GM12878 (cell line): Measurements from ENCODE around the gene ATP5PO. TPM values are rescaled to one million over a fixed set of nuclear protein-coding genes. Genes with fewer than 3 reads are reported as not detected.

ENCODE experiments used
- ATAC-seq: fragments of 200-7000 bp; cut with Tn5 transposase; 3 replicates; pipeline ENCODE4 v1.9.1; 2020; ENCODE audit warnings: mild to moderate bottlenecking, moderate library complexity
- BruUV-seq: library from RNA; stranded (reverse); fragments of 400-500 nt; replicated peaks from 2 replicates; lab custom pipeline; 2021; lab: Mats Ljungman, UMichigan
- CTCF ChIA-PET: fragments of 300-600 bp; sonication (Branson Sonifier 250); formaldehyde crosslinking; extraction: SDS; loops from one replicate; lab custom pipeline; 2021; ENCODE audit warnings: inconsistent platforms; lab: Yijun Ruan, JAX
- POLR2A ChIA-PET: fragments of 350-600 bp; formaldehyde crosslinking; extraction: SDS; loops from one replicate; lab custom pipeline; 2021; ENCODE audit warnings: inconsistent platforms; lab: Charles Lee
- RAD21 ChIA-PET: fragments of 300-600 bp; sonication (Branson Sonifier 250); formaldehyde crosslinking; loops from one replicate; lab custom pipeline; 2023; ENCODE audit warnings: antibody characterized with exemption; ENCODE audit not compliant: unreplicated experiment; lab: Charles Lee
- SMC1A ChIA-PET: fragments of 300-600 bp; sonication (Branson Sonifier 250); formaldehyde crosslinking; loops from one replicate; lab custom pipeline; 2023; ENCODE audit not compliant: unreplicated experiment, uncharacterized antibody; lab: Charles Lee
- DNase-seq: peaks from one replicate; pipeline ENCODE4 v3.0.0-alpha.2; 2011; ENCODE audit warnings: low read depth, low spot score
- FAIRE-seq: peaks from 3 replicates; lab custom pipeline; 2011; peaks lifted over from hg19 to GRCh38; lab: Jason Lieb, UNC
- H2AFZ ChIP-seq: 2 replicates; pipeline ENCODE4 v1.6.0; 2011; ENCODE audit warnings: low read depth, low read length, control low read depth; ENCODE audit not compliant: control insufficient read depth
- H3K27ac ChIP-seq: 2 replicates; pipeline ENCODE4 v1.5.1; 2011; ENCODE audit warnings: control low read depth; ENCODE audit not compliant: control insufficient read depth, insufficient read depth
- H3K27me3 ChIP-seq, 2 experiments: replicated peaks in 1 of 2; 2 replicates each; pipeline versions ENCODE4 v1.6.0 to v1.6.1; 2011; ENCODE audit warnings: low read length in 1 of 2; ENCODE audit not compliant: control insufficient read depth in 2 of 2, insufficient read depth in 2 of 2
- H3K36me3 ChIP-seq, 2 experiments: 2 replicates each; pipeline ENCODE4 v1.5.1; 2011; ENCODE audit warnings: low read length in 1 of 2; ENCODE audit not compliant: control insufficient read depth in 2 of 2, insufficient read depth in 2 of 2
- H3K4me1 ChIP-seq: 2 replicates; pipeline ENCODE4 v1.6.1; 2011; ENCODE audit warnings: mild to moderate bottlenecking, low read length, moderate library complexity, mixed read lengths; ENCODE audit not compliant: control insufficient read depth, insufficient read depth
- H3K4me2 ChIP-seq: 2 replicates; pipeline ENCODE4 v1.6.0; 2011; ENCODE audit warnings: control low read depth; ENCODE audit not compliant: control insufficient read depth, insufficient read depth
- H3K4me3 ChIP-seq: fragments of 200-600 bp; sonication (generic); 2 replicates; pipeline ENCODE4 v1.5.1; 2016
- H3K79me2 ChIP-seq: 2 replicates; pipeline ENCODE4 v1.6.0; 2011; ENCODE audit warnings: low read length; ENCODE audit not compliant: control insufficient read depth, insufficient read depth
- H3K9ac ChIP-seq: 2 replicates; pipeline ENCODE4 v1.8.0; 2011; ENCODE audit warnings: low read length, control low read depth, mixed read lengths; ENCODE audit not compliant: control insufficient read depth, insufficient read depth
- H3K9me3 ChIP-seq: replicated peaks from 3 replicates; pipeline ENCODE4 v1.5.1; 2011; ENCODE audit warnings: mild to moderate bottlenecking, low read length; ENCODE audit not compliant: control insufficient read depth, insufficient read depth
- H4K20me1 ChIP-seq: 2 replicates; pipeline ENCODE4 v1.6.0; 2011; ENCODE audit not compliant: control insufficient read depth, insufficient read depth
- BCLAF1 ChIP-seq: fragments of 450-650 bp; IDR thresholded peaks from 2 replicates; pipeline ENCODE4 v1.6.1; 2017; ENCODE audit warnings: antibody characterized with exemption, mild to moderate bottlenecking, moderate library complexity
- BRCA1 ChIP-seq: IDR thresholded peaks from 2 replicates; pipeline ENCODE4 v1.6.1; 2011; ENCODE audit warnings: low read depth, low read length, improper control_type of control experiment
- CBX3 ChIP-seq: fragments of 200-600 bp; sonication (generic); IDR thresholded peaks from 2 replicates; pipeline ENCODE4 v1.6.1; 2016; ENCODE audit warnings: low read depth, borderline replicate concordance
- CHD1 ChIP-seq: IDR thresholded peaks from 2 replicates; pipeline ENCODE4 v1.6.1; 2012; ENCODE audit warnings: low read depth, low read length, improper control_type of control experiment
- DPF2 ChIP-seq: fragments of 450-650 bp; IDR thresholded peaks from 2 replicates; pipeline ENCODE4 v1.6.1; 2017; ENCODE audit warnings: mild to moderate bottlenecking
- EGR1 ChIP-seq, 2 experiments: IDR thresholded peaks; 1 replicate in 1 of 2; 2 replicates in 1 of 2; pipeline ENCODE4 v1.6.1; 2011 to 2012; ENCODE audit warnings: low read depth in 2 of 2, low read length in 2 of 2, borderline replicate concordance in 1 of 2, mild to moderate bottlenecking in 1 of 2, moderate library complexity in 1 of 2
- IKZF2 ChIP-seq, 2 experiments: fragments of 450-650 bp; IDR thresholded peaks; 2 replicates each; pipeline ENCODE4 v1.6.1; 2017; ENCODE audit warnings: mild to moderate bottlenecking in 2 of 2, moderate library complexity in 2 of 2
- KDM1A ChIP-seq: fragments of 200-600 bp; sonication (generic); IDR thresholded peaks from 2 replicates; pipeline ENCODE4 v1.6.1; 2016; ENCODE audit warnings: borderline replicate concordance
- MAX ChIP-seq: IDR thresholded peaks from 2 replicates; pipeline ENCODE4 v1.6.1; 2012; ENCODE audit warnings: low read depth, low read length, improper control_type of control experiment
- MTA3 ChIP-seq: IDR thresholded peaks from 2 replicates; pipeline ENCODE4 v1.6.1; 2012; ENCODE audit warnings: low read length, inconsistent platforms, borderline replicate concordance
- NBN ChIP-seq: fragments of 450-650 bp; IDR thresholded peaks from 2 replicates; pipeline ENCODE4 v1.6.1; 2016
- RUNX3 ChIP-seq: IDR thresholded peaks from 2 replicates; pipeline ENCODE4 v1.6.1; 2012; ENCODE audit warnings: low read length, inconsistent platforms
- SMARCA5 ChIP-seq: fragments of 450-650 bp; IDR thresholded peaks from 2 replicates; pipeline ENCODE4 v1.6.1; 2017; ENCODE audit warnings: mild to moderate bottlenecking
- WRNIP1 ChIP-seq: IDR thresholded peaks from 2 replicates; pipeline ENCODE4 v1.6.1; 2011; ENCODE audit warnings: low read depth, low read length, improper control_type of control experiment, borderline replicate concordance
- YBX1 ChIP-seq: fragments of 450-650 bp; IDR thresholded peaks from 2 replicates; pipeline ENCODE4 v1.6.1; 2016; ENCODE audit warnings: antibody characterized with exemption
- ZNF274 ChIP-seq: IDR thresholded peaks from one replicate; pipeline ENCODE4 v1.8.0; 2011; ENCODE audit not compliant: insufficient read length, insufficient read depth
- ZNF622 ChIP-seq: fragments of 450-650 bp; IDR thresholded peaks from 2 replicates; pipeline ENCODE4 v1.6.1; 2017; ENCODE audit warnings: mild to moderate bottlenecking, inconsistent platforms
- WGBS: methylation state at CpG from one replicate; pipeline ENCODE4 v1.1.6; 2016; ENCODE audit warnings: low lambda C conversion rate; ENCODE audit not compliant: insufficient replicate concordance, insufficient coverage; ENCODE audit errors: missing lambda C conversion rate; 5-methylcytosine and 5-hydroxymethylcytosine counted together
- in situ Hi-C: fragments of 300-500 bp; cut with MboI; formaldehyde crosslinking; loops from 9 replicates; pipeline ENCODE4 v1.14.3; 2018; ENCODE audit warnings: mixed read lengths
- intact Hi-C: fragments of 100-400 bp; cut with micrococcal nuclease; formaldehyde crosslinking; loops from one replicate; pipeline ENCODE4 v1.14.2; 2022; ENCODE audit not compliant: unreplicated experiment
- polyA plus RNA-seq, 11 experiments: library from polyadenylated mRNA; depleted of rRNA in 4 of 11; unstranded in 6 of 11; stranded (reverse) in 5 of 11; fragments of >200 nt; fragmentation: Nextera tagmentation in 4 of 11; fragmentation: Illumina TruSeq in 1 of 11; extraction: Ambion mirVana in 4 of 11; extraction: Trizol in 1 of 11; gene quantifications; 1 replicate in 1 of 11; 2 replicates in 10 of 11; pipeline versions ENCODE4 v1.2.1 to v1.2.3, GENCODE V29; 2011 to 2016; ENCODE audit warnings: inconsistent platforms in 2 of 11, missing spikeins in 2 of 11, low read depth in 1 of 11
- total RNA-seq, 4 experiments: library from RNA; depleted of rRNA in 3 of 4; stranded (reverse); fragments of >200 nt in 3 of 4; fragmentation: Illumina TruSeq in 1 of 4; extraction: Trizol in 1 of 4; gene quantifications; 2 replicates each; pipeline versions ENCODE4 v1.2.1 to v1.2.3, GENCODE V29; 2013 to 2021
- TF ChIP-seq, protein P1 (sequence below): fragments of 150-350 bp; IDR thresholded peaks from 2 replicates; pipeline ENCODE4 v1.6.1; 2014; ENCODE audit warnings: mild to moderate bottlenecking, low read depth, low read length

ATP5PO gene
- total and polyA plus RNA-seq, 10 of the 15 experiments (the other 5 are each of a cell fraction or from before 2014, with no cell fraction given), result 251 to 1,656 (median 470) TPM

DNA sequence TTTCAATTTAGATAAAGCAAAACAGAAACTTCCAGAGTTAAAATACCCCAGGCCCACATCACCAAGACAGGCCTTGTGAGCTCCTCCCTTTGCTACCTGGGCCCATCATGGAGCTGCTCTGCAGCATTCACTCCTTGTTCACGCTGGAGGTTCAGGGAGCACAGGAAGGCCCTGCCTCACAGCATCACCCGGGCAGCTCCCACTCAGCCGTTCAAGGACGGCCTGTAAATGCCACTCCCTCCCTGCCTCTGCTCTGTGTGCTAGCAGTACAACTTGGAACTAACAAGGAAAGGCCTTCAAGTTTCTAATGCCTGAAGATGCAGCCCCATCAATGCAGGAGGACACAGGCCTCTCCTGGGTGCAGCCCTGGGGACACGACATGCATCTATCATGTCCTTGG lies 11.6 kb downstream of the ATP5PO start (continued):
- TF ChIP-seq WRNIP1, result no peak

DNA sequence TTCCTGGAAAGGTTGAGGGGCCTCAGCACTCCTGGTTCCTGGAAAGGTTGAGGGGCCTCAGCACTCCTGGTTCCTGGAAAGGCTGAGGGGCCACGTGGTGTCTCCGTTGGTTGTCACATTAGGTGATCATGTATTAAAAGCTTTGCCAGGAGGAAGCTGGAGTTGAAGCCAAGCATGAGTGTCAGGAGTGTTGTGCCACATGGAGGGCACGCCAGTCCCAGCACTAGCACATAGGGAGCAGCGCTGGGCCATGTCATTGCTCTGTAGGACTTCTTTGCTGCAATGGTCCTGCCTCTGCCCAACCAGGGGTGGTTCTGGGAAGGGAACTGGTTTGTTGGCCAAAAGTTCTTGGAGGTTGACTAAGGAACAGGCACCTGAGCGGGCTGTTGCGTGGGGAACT lies 13.3 kb downstream of the ATP5PO start:
- intact Hi-C loops (no loop called here), in situ Hi-C loops (no loop called here)
- Histone ChIP-seq H3K27ac (no peak overlapping the region), H3K4me3 (no peak overlapping the region), H4K20me1 (no peaks in the 10 kb centered on the region; the same call in 1 of the 2 replicates), H3K9ac (no peak overlapping the region), H3K9me3 (no peaks in the 10 kb centered on the region), H3K36me3 (peaks cover 29 to 37% of the 10 kb centered on the region in 2 experiments), H3K4me2 (no peak overlapping the region), H3K79me2 (no peaks in the 10 kb centered on the region), H3K4me1 (no peaks in the 10 kb centered on the region), H3K27me3 (no peaks in the 10 kb centered on the region), H2AFZ (no peak overlapping the region)
- no peak for DNase-seq
- 99% methylated on average over 6 of the region's 6 CpGs for WGBS
- ATAC-seq, result no peak; the same call in 2 of the 3 replicates
- no TSS peak for BruUV-seq
- ChIA-PET RAD21 (interaction anchor here (0.9 to 1.2 kb wide), 2 partner anchors 11 to 296 kb away, joined by 3 to 5 read pairs; no protein-coding TSS in a partner anchor), POLR2A (no interaction called here), SMC1A (no interaction called here), CTCF (interaction anchor here (0.6 to 1.3 kb wide), 6 partner anchors 10 to 435 kb away, joined by 3 to 4 read pairs (median 3); no protein-coding TSS in a partner anchor)
- TF ChIP-seq BRCA1, result no peak
- no peak for TF ChIP-seq KDM1A
- TF ChIP-seq ZNF274, result no peak
- no peak for TF ChIP-seq MTA3
- TF ChIP-seq, protein P1, sequence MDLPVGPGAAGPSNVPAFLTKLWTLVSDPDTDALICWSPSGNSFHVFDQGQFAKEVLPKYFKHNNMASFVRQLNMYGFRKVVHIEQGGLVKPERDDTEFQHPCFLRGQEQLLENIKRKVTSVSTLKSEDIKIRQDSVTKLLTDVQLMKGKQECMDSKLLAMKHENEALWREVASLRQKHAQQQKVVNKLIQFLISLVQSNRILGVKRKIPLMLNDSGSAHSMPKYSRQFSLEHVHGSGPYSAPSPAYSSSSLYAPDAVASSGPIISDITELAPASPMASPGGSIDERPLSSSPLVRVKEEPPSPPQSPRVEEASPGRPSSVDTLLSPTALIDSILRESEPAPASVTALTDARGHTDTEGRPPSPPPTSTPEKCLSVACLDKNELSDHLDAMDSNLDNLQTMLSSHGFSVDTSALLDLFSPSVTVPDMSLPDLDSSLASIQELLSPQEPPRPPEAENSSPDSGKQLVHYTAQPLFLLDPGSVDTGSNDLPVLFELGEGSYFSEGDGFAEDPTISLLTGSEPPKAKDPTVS, result no peak
- TF ChIP-seq IKZF2 (IDR thresholded peaks at IDR 0.05), result no peak
- no peak for TF ChIP-seq YBX1
- TF ChIP-seq MAX, result no peak
- no peak for TF ChIP-seq NBN
- no peak for TF ChIP-seq DPF2
- no peak for TF ChIP-seq CBX3
- no peak for TF ChIP-seq ZNF622
- no peak for TF ChIP-seq CHD1
- TF ChIP-seq SMARCA5, result no peak
- TF ChIP-seq RUNX3, result no peak
- TF ChIP-seq EGR1 (IDR thresholded peaks at IDR 0.05; ENCODE audit: borderline replicate concordance in 1 of 2, low read depth in 2 of 2, low read length in 2 of 2), result no peak
- TF ChIP-seq BCLAF1, result no peak
- FAIRE-seq, result no peak
